HFF-Myc (cell line): ENCODE measurements around the gene SCLT1.

Experiments
- DNase-seq: peaks from one replicate; pipeline ENCODE4 v3.0.0-alpha.2; 2011; ENCODE audit warnings: low read depth; ENCODE audit errors: extremely low read depth
- H3K4me3 ChIP-seq: replicated peaks from 2 replicates; pipeline ENCODE4 v1.5.1; 2011; ENCODE audit warnings: low read depth, mild to moderate bottlenecking, control low read depth, low read length
- CTCF ChIP-seq: IDR thresholded peaks from 2 replicates; pipeline ENCODE4 v1.5.1; 2012; ENCODE audit warnings: mild to moderate bottlenecking, low read depth, low read length, control low read depth; ENCODE audit errors: missing control alignments

SCLT1 gene

GRCh38 chr4:128907981-128908380 lies 185.4 kb downstream of the SCLT1 start:
- no peak for TF ChIP-seq CTCF
- H3K4me3 ChIP-seq: no peak overlapping the region
- no peak for DNase-seq

GRCh38 chr4:128906581-128906980 lies 186.8 kb downstream of the SCLT1 start:
- no peak overlapping the region for H3K4me3 ChIP-seq
- TF ChIP-seq CTCF: no peak
- no peak for DNase-seq

- no peak overlapping the region for H3K4me3 ChIP-seq
- TF ChIP-seq CTCF: no peak
- DNase-seq: no peak
Measured at GRCh38 chr4:128904821-128905220, 188.5 kb downstream of the SCLT1 start.

- TF ChIP-seq CTCF: no peak
- H3K4me3 ChIP-seq: no peak overlapping the region
- DNase-seq: no peak
Measured at GRCh38 chr4:128880662-128881061, 212.7 kb downstream of the SCLT1 start.

GRCh38 chr4:128879971-128880370 lies 213.4 kb downstream of the SCLT1 start:
- no peak overlapping the region for H3K4me3 ChIP-seq
- DNase-seq: no peak
- no peak for TF ChIP-seq CTCF

GRCh38 chr4:128879283-128879682 lies 214.1 kb downstream of the SCLT1 start:
- TF ChIP-seq CTCF: no peak
- DNase-seq: no peak
- no peak overlapping the region for H3K4me3 ChIP-seq

- TF ChIP-seq CTCF: no peak
- DNase-seq: no peak
Measured at GRCh38 chr4:128877934-128878333, 215.4 kb downstream of the SCLT1 start.

More at GRCh38 chr4:128877934-128878333, 215.4 kb downstream of the SCLT1 start:
- no peak overlapping the region for H3K4me3 ChIP-seq
